ENCODE measurements around the gene SMIM20.

The SMIM20 gene

DNA sequence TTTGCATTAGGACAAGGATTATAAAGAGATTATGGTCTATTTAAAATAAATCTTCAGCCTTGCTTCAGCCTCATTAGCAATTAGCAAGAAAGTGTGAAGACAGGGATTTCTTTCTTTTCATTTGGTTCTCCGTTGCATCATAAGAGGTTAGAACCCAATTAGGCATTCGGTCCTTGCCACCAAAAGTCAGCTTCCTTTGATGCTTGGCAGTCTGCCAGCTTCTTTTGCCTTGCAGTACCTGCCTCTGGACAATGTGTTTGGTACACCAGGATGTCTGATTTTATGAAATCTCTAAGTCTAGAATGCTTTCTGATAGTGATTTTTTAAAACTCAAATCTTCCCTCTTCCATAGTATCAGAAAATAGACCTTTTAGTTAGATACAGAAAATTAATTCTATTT is 12.4 kb downstream of the SMIM20 start:
- DNase-seq (ENCODE audit: low spot score), result no peak

DNA sequence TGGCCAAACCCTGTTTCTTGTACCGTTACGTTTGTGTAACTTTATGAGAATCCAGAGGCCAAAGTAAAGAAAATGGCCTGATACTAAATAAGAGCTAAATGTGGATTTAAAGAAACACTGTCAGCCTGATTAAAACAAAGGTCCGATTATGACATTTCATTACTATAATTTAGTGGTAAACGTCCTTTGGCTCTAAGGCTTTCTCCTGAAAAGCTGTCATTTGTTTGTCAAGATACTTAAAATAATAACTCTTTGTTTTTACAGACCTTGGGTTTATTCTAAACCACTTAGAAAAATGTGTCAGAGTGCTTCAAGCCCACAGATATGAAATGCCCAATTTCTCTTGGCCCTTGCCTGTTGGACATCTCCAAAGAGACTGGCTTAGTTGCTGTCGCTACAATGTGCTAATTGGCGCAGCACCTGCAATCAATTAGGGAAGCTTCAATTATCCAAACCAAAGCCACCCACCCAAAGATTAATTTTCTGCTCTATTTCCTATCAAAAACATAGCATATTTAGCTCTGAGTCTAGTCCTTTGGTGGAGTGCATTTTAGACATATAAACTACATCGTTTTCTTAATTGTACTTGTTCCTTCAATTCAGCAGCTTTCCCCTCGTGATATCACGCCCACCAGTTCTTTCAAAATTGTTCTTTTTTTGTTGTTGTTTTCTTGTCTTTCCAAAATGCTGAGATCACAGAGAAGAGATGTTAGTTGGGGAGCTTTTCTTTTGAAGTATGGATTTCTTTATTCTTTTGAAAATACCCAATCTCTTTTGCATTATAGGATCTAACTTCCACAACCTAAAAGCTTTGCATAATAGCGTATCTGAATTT is 13.6 kb downstream of the SMIM20 start:
- DNase-seq (ENCODE audit: low spot score), result no peak

DNA sequence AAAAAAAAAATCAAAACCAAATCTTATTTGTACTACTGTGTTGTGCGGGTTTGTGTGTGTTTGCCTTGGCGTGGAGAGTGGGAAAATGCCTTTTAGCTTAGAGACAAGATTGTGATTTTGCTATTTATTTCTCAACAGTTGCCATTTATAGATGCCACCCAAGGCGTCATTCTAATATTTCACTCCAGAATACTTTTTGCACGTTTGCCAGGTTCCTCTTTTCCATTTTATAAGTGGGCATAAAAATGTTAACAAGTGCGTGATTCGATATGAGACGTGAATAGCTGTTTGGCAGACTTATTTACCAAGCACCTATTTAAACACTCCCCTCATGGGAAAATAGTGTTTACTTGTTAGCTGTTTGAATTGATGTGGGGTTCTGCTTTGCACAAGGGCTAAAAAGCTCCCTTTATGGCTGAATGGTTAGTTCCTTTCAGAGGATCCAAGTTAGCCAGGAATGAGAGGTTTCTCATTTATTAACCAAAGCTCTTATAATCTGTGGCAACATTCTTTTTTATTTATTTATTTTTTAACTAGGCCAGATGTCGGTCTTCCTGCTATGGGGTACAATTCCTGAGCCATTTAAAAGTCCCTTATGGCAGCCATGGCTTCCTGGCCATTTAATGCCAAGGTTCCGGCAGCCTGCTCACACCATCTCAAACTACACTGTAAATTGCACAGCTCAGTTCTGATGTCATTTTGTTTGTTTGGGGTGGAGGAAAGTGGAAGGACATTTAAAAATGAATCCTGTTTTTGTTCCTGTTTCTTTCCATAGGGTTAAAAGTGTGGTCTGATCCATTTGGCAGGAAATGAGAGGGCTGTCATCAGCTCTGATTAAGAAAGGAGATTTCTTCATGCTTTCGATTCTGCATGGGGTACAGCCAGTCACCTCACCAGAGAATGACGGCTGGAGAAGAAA is 14.6 kb downstream of the SMIM20 start:
- DNase-seq (ENCODE audit: low spot score), result no peak

DNA sequence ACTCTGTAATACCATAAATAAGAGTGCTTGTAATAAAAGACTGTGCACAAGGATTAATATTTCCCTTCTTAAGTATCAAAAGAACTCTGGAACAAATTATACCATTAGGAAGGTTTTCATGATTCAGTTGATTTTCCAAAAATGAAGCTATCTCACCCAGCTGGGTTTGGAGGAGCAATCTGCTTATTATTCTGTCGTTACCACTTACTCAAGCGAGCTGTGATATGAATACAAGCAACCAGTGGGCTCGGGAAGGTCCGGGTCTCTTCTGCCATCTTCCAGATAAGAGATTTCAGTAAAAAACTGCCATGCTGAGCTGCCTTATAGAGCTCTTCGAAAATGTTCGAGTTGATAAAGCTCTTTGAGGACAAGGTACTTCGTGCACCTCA is 15.3 kb downstream of the SMIM20 start:
- no peak for DNase-seq (ENCODE audit: low spot score)

DNA sequence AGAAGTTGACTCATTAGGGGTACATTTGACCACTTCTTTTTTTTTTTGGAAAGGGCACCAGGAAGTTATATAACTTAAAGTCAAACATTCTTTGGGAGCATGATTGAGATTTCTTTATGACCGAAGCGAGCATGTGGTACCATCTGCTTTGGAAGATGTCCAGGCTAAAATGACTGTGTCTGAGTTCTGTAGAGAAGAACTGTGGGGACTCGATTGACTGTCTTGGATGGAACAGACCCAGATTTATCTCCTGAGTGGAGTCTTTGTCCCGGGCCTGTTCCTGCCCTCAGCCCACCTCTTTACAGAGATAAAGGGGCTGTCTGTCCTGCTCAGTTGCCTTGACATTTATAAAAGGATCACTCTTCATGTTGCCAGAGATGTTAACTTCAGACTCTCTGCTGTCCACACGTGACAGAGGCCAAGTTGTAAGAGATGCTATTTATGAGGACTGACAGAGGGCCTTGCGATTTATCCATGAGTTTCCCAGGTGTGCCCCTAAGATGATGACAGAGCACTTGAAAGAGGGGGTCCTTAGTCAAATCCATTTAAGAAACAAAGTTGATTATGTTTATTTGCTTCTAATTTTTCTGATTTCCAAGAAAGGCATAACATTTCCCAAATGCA is 16.8 kb downstream of the SMIM20 start:
- DNase-seq (ENCODE audit: low spot score), result peak; percentile 34

DNA sequence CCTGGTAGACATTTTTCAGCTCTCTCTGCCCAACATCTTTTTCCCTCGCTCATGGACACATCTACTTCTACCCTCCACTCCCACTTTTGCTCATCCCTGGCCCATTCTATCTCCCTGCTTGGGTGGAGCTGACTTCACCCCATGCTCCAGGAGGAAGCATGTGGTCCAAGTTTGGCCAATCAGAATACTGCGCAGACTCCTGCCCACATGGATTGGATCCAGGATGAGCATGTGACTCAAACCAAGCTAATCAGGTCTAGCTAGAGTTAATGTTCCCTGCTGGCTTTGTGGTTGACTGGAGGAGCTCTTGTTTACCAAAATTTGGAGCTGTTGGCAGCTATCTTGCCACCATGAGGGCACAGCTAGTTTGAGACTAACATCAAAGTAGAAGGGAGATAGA is 22.7 kb downstream of the SMIM20 start:
- no peak for DNase-seq (ENCODE audit: low spot score)

DNA sequence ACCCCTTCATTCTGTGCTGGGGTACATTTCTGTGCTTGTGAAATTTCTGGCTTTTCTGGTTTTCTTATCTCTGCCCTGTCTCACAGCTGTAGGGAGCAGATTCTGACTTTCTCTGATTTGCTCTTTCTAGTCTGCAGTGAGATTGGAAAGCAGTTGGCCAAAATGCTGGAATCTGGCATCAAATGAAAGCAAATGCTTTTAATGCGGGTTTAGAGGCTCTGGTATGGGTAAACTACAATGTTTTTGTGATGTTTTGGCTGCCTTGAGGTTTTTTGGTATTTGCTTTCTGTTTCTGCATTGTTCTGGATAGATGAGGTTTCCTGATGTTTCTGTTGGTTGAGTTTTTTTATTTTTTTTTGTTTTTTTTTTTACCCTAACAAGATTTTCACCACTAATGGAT is 23.8 kb downstream of the SMIM20 start:
- no peak for DNase-seq (ENCODE audit: low spot score)

DNA sequence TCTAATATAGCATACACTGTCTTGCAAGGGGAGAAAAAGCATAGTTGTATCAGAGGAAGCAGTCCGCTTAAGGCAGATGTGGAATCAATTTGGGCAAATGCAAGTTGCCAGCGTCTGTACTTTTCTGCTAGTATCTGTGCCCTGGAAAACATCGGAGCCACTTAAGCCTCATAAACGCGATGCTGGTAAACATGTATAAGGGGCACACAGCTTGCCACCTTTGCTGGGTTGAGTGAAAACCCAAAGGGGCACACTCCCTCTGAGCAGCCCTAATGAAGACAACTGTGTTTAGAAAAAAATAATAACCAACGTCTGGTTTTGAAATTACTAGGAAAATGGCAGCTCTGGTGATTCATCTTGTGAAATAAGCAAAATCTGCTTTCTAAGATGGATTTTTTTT is 24.3 kb downstream of the SMIM20 start:
- DNase-seq (ENCODE audit: low spot score), result no peak

DNA sequence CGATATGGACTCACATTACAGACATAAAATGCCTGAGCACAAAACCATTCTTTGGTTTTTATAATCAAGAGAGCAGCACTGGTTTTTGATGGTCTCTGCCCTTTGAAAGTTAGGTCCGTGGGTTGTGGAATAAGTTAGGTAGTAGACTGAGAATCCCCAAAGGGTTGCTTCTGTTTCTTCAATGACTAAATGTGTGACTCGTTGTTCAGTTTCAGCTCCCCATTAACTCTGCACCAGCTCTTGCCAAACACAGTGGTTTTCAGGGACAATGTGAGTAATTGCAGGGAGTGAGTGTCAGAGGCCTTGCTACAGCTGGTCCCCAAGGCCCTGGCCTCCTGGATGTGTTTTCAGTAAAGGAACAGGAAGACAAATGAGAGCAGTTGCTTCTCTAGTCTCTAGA is 24.8 kb downstream of the SMIM20 start:
- no peak for DNase-seq (ENCODE audit: low spot score)

DNA sequence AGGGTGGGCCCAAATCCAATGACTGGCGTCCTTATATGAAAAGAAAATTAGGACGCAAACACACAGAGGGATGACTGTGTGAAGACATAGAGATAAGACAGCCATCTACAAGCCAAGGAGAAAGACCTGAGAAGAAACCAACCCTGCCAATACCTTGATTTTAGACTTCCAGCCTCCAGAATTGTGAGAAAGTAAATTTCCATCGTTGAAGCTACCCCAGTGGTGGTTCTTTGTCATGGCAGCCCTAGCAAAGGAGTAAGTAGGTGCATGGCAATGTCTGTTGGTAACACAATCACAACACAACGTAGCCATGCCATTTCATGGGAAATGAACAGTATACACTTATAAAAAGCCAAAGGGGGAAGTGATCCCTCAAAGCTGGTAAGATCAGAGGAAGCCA is 25.3 kb downstream of the SMIM20 start:
- DNase-seq (ENCODE audit: low spot score), result no peak

DNA sequence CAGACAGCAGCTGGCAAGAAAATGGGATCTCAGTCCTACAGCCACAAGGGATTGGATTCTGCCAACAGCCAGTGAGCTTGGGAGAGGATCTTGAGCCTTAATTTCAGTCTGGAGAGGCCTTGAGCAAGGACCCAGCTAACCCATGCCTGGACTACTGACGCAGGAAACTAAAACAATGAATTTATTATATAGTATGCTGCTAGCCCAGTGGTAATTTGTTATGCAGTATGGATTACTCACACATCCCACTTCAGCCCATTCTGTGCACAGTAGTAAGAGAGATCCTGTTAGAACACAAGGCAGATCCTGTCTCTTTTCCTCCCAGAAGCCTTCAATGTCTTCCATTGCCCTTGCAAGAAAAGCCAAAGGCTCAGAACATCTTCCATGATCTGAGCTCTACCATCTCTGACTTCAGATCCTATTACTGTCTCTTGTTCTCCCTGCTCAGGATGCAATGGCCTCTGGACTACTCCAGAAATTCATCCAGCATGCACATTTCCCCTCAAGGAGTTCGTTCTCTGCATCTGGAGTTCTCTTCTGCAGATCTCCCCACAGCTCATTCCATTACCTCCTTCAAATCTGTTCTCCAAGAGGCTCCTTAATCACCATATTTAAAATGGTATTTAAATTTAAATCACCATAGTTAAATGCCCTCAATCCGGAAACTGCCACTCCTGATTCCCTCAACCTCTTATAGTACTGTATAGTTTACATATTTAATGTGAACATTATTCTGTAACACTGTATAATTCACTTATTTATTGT is 27.6 kb downstream of the SMIM20 start:
- no peak for DNase-seq (ENCODE audit: low spot score)

DNA sequence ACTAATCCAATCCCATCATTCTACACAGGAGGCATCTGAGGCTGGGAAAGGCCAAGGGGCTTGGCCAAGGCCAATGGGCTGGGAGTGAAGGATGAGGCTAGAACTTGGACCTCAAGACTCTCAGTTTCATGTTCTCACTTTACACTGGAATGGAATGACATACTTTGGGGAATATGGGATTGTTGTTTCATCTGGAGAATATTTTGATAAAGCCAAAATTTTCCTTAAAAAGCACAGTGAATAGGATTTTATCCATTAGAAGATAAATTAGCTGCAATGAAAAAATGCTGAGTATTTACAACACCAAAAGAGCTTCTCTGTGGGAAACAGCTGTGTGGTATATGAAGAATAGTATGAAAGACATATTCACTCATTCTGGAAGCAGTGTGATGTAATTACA is 29.3 kb downstream of the SMIM20 start:
- no peak for DNase-seq (ENCODE audit: low spot score)

DNA sequence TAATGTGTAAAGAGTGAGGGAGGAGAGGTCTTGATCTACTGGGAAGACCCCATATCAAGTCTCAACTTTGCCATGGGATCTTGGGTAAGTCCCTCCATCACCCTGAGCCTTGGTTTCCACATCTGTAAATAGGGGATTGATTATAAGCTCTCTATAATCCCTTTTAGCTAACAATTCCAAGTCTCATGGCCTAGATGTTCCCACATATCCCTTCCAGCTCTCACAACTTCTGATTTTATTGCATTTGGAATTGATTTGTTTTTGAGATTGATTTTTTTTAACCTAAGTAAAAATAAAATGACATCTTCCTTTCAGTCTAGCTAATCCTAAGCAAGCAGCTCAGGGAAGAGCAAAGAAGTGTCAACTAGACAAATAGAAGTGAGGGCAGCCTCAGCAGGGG is 29.8 kb downstream of the SMIM20 start:
- no peak for DNase-seq (ENCODE audit: low spot score)

DNA sequence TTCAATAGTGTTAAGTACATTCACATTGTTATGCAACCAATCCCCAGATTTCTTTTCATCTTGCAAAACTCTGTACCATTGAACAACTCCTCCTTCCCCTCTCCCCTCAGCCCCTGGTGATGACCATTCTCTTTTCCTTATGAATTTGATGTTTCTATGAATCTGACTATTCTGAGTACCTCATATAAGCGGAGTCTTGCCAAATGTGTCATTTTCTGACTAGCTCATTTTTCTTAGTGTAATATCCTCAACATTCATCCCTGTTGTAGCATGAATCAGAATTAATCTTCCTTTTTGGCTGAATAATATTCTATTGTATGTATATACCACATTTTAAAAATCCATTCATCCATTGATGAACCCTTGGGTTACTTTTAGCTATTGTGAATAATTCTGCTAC is 34.0 kb downstream of the SMIM20 start:
- no peak for DNase-seq (ENCODE audit: low spot score)

DNA sequence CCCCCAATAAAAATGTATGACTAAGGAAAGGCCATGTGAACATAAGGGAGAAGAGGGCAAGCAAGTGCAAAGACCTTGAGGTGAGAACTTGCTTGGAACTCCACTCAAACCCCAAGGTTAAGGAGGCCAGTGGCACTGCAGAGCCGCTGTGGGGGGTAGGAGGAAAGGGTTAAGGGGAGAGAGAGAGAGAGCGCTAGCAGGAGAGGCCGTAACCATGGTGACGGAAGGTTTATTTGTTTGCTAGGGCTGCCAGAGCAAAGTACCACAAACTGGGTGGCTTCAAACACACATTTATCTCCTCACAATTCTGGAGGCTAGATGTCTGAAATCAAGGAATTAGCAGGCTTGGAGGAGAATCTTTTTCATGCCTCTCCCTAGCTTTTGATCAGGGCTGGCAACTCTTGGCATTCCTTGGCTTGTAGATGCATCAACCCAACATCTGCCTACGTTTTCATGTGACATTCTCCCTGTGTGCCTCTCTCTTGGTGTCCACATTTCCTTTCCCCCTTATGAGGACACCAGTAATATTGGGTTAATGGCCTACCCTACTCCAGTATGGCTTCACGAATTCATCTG is 35.2 kb downstream of the SMIM20 start:
- DNase-seq (ENCODE audit: low spot score), result no peak

DNA sequence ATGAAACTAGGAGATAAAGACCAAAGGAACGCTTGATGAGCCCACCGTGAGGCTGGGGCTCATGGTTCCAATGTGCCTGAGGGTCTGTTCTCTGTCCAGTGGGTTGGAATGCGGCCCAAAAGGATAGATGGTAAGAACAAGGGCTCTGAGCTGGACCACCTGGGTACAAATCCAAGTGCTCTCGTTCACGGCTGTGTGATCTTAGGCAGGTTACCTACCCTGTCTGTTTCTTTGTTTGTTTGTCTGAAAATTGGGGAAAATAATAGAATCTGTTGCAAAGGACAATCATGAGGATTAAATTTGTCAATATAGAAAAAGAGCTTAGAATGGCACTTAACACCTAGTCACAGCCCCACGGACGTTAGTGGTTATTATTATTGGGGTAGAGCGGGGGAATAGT is 36.0 kb downstream of the SMIM20 start:
- no peak for DNase-seq (ENCODE audit: low spot score)

DNA sequence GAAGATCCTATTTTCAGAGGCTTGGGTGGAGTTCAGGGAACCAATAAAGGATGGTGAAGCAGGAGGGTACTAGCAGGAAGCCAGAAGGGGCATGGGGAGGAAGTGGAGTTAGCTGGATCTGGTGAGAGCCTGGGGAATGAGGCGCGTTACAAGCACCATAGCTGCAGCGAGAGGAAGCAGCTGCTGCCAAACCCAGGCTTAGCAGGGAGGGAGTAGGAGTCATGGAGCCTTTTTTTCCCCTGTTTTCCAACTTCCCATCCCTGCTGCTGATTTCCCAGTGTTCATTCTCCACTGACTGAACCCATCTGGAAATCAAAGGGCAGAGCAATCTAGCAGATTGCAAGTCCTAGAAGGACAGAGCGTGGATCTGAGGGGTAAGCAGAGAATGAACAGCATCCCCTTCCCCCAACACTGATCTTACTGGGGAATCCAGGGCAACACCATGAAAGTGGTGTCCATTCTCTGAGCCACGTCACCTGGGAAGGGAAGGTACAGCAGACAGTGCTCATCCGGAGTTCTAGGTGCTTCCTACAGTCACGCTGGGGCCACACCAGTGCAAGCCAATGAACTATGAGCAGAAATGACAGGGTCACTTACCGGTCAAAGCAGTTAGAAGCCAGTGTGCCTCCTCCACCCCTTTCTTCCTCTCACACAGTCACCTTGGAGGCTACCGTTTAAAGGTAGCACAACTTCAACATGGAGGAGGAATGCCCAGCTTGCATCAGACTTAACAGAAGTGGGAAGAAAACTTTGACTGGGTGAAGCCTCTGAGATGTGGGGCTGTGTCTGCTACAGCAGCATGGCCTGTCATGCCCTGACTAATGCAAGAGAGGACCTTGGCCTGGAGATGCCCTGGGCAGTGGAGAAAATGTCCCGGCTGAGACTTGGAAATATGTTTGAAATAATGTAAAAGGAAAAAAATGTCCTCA is 36.7 kb downstream of the SMIM20 start:
- DNase-seq (ENCODE audit: low spot score), result peak; percentile 58

DNA sequence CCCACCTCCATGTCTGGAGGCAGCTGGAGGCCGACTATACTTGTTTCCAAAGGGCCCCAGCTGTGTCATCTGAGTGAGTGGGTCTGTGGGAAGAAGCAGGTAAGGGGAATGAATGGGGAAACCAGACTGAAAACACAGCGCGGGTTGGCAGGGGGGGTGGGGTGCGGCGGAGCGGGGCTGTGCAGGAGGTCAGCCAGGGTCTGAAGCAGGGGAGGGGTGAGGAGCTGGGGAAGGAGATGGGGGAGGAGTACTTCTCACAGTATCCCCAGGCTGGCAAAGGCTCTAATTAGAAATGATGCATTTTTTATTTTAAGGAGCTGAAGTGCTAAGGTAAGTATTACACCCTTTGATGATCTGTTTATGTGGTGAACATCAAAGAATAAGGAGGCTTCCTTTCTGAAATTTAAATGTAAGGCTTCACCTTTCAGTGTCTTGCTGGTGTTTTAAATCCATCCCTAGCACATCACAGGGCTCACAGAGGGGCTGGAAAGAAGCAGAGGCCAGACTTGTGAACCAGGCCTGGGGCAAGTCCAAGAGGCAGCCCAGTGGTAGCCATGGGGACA is 37.5 kb downstream of the SMIM20 start:
- no peak for DNase-seq (ENCODE audit: low spot score)

DNA sequence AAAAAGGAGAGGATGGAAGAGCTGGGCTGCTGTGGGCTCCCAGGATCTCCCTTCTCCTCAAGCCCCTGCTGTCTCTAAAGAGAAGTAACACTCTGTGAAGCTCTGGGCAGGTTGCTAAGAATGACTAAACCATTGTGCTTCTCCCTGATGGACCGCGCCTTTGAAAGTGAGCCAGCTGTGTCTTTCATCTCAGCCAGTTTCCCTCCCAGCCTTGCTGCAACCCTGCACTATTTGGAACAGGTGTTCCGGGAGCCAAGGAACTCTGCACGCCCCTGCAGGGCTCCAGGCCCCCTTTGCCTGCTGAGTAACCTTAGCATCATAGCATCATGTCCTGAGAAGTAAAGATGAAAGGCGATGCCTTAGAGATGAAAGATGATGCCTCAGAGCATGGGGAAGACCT is 39.7 kb downstream of the SMIM20 start:
- no peak for DNase-seq (ENCODE audit: low spot score)

DNA sequence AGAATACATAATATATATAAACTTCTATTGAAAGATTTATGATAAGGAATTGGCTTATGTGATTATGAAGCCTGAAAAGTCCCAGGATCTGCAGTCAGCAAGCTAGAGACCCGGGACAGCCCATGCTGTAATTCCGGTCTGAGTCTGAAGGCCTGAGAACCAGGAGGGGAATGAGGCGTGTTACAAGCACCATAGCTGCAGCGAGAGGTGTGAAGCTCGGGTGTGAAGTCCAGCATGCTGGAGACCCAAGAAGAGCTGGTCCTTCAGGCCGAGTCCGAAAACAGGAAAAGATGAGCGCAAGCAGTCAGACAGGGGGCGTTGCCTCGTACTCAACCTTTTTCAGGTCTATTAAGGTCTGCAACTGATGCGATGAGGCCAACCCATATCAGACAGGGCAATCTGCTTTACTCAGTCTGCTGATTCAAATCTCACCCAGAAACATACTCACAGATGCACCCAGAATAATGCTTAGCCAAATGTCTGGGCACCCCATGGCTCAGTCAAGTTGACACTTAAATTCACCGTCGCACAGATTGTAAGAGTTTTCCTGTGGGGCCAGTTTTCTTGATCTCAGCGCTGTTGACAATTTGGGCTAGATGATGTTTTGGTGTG is 40.4 kb downstream of the SMIM20 start:
- no peak for DNase-seq (ENCODE audit: low spot score)

Data from Ammon's horn (tissue), 1 donor.